ENCODE measurements around the gene BRSK1.

DNA sequence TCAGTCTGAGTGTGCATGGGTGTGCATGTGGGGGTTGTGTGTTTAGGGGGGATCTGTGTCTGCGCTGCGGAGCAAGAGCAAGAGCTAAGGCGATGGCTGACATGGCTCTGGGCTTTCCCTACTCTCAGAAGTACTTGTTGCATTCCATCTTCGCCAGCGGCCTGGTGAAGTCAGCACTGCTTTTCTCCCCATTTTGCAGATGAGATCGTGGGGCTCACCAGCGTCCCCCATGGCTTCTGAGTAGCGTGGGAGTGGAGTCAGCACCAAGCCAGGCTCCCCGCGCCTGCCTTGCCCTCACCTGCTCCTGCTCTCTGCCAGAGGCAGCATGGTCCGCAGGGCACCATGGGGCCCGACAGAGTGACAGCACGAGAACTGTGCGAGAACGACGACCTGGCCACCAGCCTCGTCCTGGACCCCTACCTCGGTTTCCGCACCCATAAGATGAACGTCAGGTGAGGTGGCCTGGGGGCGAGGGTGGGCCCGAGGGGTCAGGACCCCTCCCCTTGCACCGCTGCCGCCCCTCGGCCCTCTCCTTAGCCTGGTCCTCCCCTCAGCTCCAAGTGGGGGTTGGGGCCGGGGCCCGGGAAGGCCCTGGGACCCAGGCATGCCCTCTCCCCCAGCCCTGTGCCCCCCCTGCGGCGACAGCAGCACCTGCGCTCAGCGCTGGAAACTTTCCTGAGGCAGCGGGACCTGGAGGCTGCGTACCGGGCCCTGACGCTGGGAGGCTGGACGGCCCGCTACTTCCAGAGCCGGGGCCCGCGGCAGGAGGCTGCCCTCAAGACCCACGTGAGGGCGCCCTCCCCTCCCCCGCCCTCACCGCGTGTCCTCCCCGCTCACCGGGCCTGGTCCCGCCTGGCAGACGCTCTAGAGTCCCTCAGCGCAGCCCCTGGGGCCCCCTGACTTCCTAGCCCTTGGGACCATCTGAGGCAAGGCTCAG, 58.1 kb downstream of the BRSK1 start:
- TF ChIP-seq, protein P1, sequence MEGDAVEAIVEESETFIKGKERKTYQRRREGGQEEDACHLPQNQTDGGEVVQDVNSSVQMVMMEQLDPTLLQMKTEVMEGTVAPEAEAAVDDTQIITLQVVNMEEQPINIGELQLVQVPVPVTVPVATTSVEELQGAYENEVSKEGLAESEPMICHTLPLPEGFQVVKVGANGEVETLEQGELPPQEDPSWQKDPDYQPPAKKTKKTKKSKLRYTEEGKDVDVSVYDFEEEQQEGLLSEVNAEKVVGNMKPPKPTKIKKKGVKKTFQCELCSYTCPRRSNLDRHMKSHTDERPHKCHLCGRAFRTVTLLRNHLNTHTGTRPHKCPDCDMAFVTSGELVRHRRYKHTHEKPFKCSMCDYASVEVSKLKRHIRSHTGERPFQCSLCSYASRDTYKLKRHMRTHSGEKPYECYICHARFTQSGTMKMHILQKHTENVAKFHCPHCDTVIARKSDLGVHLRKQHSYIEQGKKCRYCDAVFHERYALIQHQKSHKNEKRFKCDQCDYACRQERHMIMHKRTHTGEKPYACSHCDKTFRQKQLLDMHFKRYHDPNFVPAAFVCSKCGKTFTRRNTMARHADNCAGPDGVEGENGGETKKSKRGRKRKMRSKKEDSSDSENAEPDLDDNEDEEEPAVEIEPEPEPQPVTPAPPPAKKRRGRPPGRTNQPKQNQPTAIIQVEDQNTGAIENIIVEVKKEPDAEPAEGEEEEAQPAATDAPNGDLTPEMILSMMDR (IDR thresholded peaks at IDR 0.05), result no peak
- TF ChIP-seq POLR2AphosphoS5 (IDR thresholded peaks at IDR 0.05), result no peak

All from stomach (tissue), 4 donors.